DOHH2 (cell line): ENCODE measurements around the gene DPCD.

Experiments
- EZH2phosphoT487 ChIP-seq: fragments of 200-600 bp; sonication (generic); IDR thresholded peaks from 2 replicates; pipeline ENCODE4 v1.6.1; 2017; ENCODE audit warnings: borderline replicate concordance, mild to moderate bottlenecking, antibody characterized with exemption, low read length, moderate library complexity, mixed read lengths
- TF ChIP-seq, protein P1 (sequence below): fragments of 200-600 bp; sonication (generic); IDR thresholded peaks from one replicate; pipeline ENCODE4 v1.5.1; 2014; ENCODE audit warnings: antibody characterized with exemption, mild to moderate bottlenecking, low read depth, low read length; ENCODE audit not compliant: poor library complexity, severe bottlenecking

DNA sequence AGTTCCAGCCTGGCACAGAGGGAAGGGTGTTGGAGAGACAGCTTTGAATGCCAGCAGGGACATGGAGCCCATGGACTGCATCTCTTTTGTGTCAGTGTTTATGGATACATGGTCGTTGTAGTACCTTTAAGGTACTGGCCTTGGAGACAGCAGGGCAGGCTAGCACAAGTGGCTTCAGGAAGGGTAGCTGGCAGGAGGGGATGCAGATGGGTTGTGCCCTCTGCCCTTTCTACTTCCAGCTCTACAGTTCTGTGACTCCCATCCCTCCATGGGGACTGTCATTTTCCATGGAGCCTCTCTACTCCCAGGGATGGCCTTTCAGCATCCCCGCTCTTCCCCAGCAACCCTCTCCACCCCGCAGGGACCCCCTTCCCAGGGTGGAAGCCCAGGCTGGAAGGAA lies 25.1 kb upstream of the DPCD start:
- TF ChIP-seq, protein P1, sequence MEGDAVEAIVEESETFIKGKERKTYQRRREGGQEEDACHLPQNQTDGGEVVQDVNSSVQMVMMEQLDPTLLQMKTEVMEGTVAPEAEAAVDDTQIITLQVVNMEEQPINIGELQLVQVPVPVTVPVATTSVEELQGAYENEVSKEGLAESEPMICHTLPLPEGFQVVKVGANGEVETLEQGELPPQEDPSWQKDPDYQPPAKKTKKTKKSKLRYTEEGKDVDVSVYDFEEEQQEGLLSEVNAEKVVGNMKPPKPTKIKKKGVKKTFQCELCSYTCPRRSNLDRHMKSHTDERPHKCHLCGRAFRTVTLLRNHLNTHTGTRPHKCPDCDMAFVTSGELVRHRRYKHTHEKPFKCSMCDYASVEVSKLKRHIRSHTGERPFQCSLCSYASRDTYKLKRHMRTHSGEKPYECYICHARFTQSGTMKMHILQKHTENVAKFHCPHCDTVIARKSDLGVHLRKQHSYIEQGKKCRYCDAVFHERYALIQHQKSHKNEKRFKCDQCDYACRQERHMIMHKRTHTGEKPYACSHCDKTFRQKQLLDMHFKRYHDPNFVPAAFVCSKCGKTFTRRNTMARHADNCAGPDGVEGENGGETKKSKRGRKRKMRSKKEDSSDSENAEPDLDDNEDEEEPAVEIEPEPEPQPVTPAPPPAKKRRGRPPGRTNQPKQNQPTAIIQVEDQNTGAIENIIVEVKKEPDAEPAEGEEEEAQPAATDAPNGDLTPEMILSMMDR, result no peak
- no peak for TF ChIP-seq EZH2phosphoT487
